ENCODE data around the gene ALDH9A1.

Gene ALDH9A1

GRCh38 chr1:165628147-165628822 lies 70.1 kb downstream of the ALDH9A1 start:
- no peaks in the 10 kb centered on the region for H3K9me2 ChIP-seq (replicated peaks; ENCODE audit: low read depth, low read length)
- no peaks in the 10 kb centered on the region for H3K36me3 ChIP-seq (ENCODE audit: insufficient read depth, low read length)
- H4K20me1 ChIP-seq (ENCODE audit: insufficient read depth, low read length, poor library complexity, severe bottlenecking) = no peaks in the 10 kb centered on the region
- no peak overlapping the region for H3K9ac ChIP-seq (ENCODE audit: low read depth, low read length, poor library complexity, severe bottlenecking)
- H2AFZ ChIP-seq (ENCODE audit: low read length) = no peak overlapping the region
- H3K9me3 ChIP-seq (ENCODE audit: insufficient read depth, low read depth, low read length) = no peaks in the 10 kb centered on the region
- H3K27me3 ChIP-seq (ENCODE audit: insufficient read depth, low read length, poor library complexity, severe bottlenecking) = peaks cover 3% of the 10 kb centered on the region
- no peak overlapping the region for H3K4me2 ChIP-seq (ENCODE audit: low read depth, low read length, poor library complexity, severe bottlenecking)
- no peak for TF ChIP-seq CTCF (conservative IDR thresholded peaks at IDR 0.05; ENCODE audit: low read length)
- no peak for TF ChIP-seq EZH2phosphoT487 (IDR thresholded peaks at IDR 0.05; ENCODE audit: borderline replicate concordance)
- H3K4me3 ChIP-seq (ENCODE audit: low read length, poor library complexity, severe bottlenecking) = no peak overlapping the region
- peaks cover 16% of the 10 kb centered on the region; the same call in 1 of the 2 replicates for H3K79me2 ChIP-seq (ENCODE audit: insufficient read depth, low read length)
- H3K4me1 ChIP-seq (ENCODE audit: insufficient read depth, low read length, poor library complexity, severe bottlenecking) = peaks cover 27% of the 10 kb centered on the region
- no peaks in the 10 kb centered on the region for H3F3A ChIP-seq (ENCODE audit: low read depth)

GRCh38 chr1:165624441-165624840 lies 73.9 kb downstream of the ALDH9A1 start:
- Histone ChIP-seq H3K9me3 (ENCODE audit: insufficient read depth, low read depth, low read length) (no peaks in the 10 kb centered on the region), H3F3A (ENCODE audit: low read depth) (no peaks in the 10 kb centered on the region), H2AFZ (ENCODE audit: low read length) (no peak overlapping the region), H3K9ac (ENCODE audit: low read depth, low read length, poor library complexity, severe bottlenecking) (no peak overlapping the region), H3K79me2 (ENCODE audit: insufficient read depth, low read length) (no peaks in the 10 kb centered on the region), H3K9me2 (replicated peaks; ENCODE audit: low read depth, low read length) (no peaks in the 10 kb centered on the region), H3K4me3 (ENCODE audit: low read length, poor library complexity, severe bottlenecking) (no peak overlapping the region), H3K36me3 (ENCODE audit: insufficient read depth, low read length) (no peaks in the 10 kb centered on the region), H3K4me1 (ENCODE audit: insufficient read depth, low read length, poor library complexity, severe bottlenecking) (peaks cover 5% of the 10 kb centered on the region), H4K20me1 (ENCODE audit: insufficient read depth, low read length, poor library complexity, severe bottlenecking) (no peaks in the 10 kb centered on the region), H3K27me3 (ENCODE audit: insufficient read depth, low read length, poor library complexity, severe bottlenecking) (peaks cover 3% of the 10 kb centered on the region), H3K4me2 (ENCODE audit: low read depth, low read length, poor library complexity, severe bottlenecking) (no peak overlapping the region)
- TF ChIP-seq CTCF (conservative IDR thresholded peaks at IDR 0.05; ENCODE audit: low read length) = no peak
- TF ChIP-seq EZH2phosphoT487 (IDR thresholded peaks at IDR 0.05; ENCODE audit: borderline replicate concordance) = no peak

- Histone ChIP-seq H3K9ac (ENCODE audit: low read depth, low read length, poor library complexity, severe bottlenecking) (no peak overlapping the region), H3K27me3 (ENCODE audit: insufficient read depth, low read length, poor library complexity, severe bottlenecking) (peaks cover 3% of the 10 kb centered on the region), H4K20me1 (ENCODE audit: insufficient read depth, low read length, poor library complexity, severe bottlenecking) (no peaks in the 10 kb centered on the region), H3K9me2 (replicated peaks; ENCODE audit: low read depth, low read length) (no peaks in the 10 kb centered on the region), H3K4me2 (ENCODE audit: low read depth, low read length, poor library complexity, severe bottlenecking) (no peak overlapping the region), H3F3A (ENCODE audit: low read depth) (no peaks in the 10 kb centered on the region), H3K9me3 (ENCODE audit: insufficient read depth, low read depth, low read length) (no peaks in the 10 kb centered on the region), H3K4me3 (ENCODE audit: low read length, poor library complexity, severe bottlenecking) (no peak overlapping the region), H3K36me3 (ENCODE audit: insufficient read depth, low read length) (no peaks in the 10 kb centered on the region), H3K4me1 (ENCODE audit: insufficient read depth, low read length, poor library complexity, severe bottlenecking) (no peaks in the 10 kb centered on the region), H3K79me2 (ENCODE audit: insufficient read depth, low read length) (no peaks in the 10 kb centered on the region), H2AFZ (ENCODE audit: low read length) (no peak overlapping the region)
- TF ChIP-seq CTCF (conservative IDR thresholded peaks at IDR 0.05; ENCODE audit: low read length) = no peak
- no peak for TF ChIP-seq EZH2phosphoT487 (IDR thresholded peaks at IDR 0.05; ENCODE audit: borderline replicate concordance)
Observed at GRCh38 chr1:165623624-165624023, 74.7 kb downstream of the ALDH9A1 start.

Measured in Loucy (cell line).